DND-41 (cell line): Measurements from ENCODE around the gene NRXN3.

Source experiments
- ATAC-seq: fragments of 200-7000 bp; cut with Tn5 transposase; 3 replicates; pipeline ENCODE4 v1.9.1; 2021; ENCODE audit warnings: low read depth; ENCODE audit not compliant: insufficient read depth
- DNase-seq: peaks from one replicate; pipeline ENCODE4 v3.0.0-alpha.2; 2020
- H2AFZ ChIP-seq: 2 replicates; pipeline ENCODE4 v1.6.0; 2012; ENCODE audit warnings: low read depth, low read length
- H3K27ac ChIP-seq: 2 replicates; pipeline ENCODE4 v1.5.1; 2012; ENCODE audit warnings: low read length, inconsistent platforms
- H3K27me3 ChIP-seq: fragments of 200-600 bp; sonication (generic); 2 replicates; pipeline ENCODE4 v1.6.0; 2012; ENCODE audit warnings: low read length, mild to moderate bottlenecking, inconsistent platforms; ENCODE audit not compliant: insufficient read depth, poor library complexity
- H3K36me3 ChIP-seq: 2 replicates; pipeline ENCODE4 v1.5.1; 2012; ENCODE audit warnings: low read length, inconsistent platforms; ENCODE audit not compliant: insufficient read depth
- H3K4me1 ChIP-seq: 2 replicates; pipeline ENCODE4 v1.5.1; 2012; ENCODE audit warnings: mild to moderate bottlenecking, low read length; ENCODE audit not compliant: insufficient read depth
- H3K4me2 ChIP-seq: 2 replicates; pipeline ENCODE4 v1.6.0; 2012; ENCODE audit warnings: mild to moderate bottlenecking, moderate library complexity, low read length, inconsistent platforms; ENCODE audit not compliant: insufficient read depth
- H3K4me3 ChIP-seq, 2 experiments: fragments of 200-600 bp in 1 of 2; shearing (Covaris generic) in 1 of 2; 2 replicates each; pipeline ENCODE4 v1.5.1; 2012 to 2016; ENCODE audit warnings: inconsistent platforms in 2 of 2, low read length in 2 of 2, mild to moderate bottlenecking in 2 of 2, low read depth in 1 of 2, moderate library complexity in 1 of 2
- H3K79me2 ChIP-seq: 2 replicates; pipeline ENCODE4 v1.6.0; 2012; ENCODE audit warnings: low read length, inconsistent platforms; ENCODE audit not compliant: insufficient read depth
- H3K9ac ChIP-seq: 2 replicates; pipeline ENCODE4 v1.6.0; 2012; ENCODE audit warnings: low read depth, mild to moderate bottlenecking, inconsistent platforms, low read length, moderate library complexity
- H3K9me3 ChIP-seq: 2 replicates; pipeline ENCODE4 v1.5.1; 2012; ENCODE audit warnings: low read length, moderate library complexity, mild to moderate bottlenecking, inconsistent platforms; ENCODE audit not compliant: insufficient read depth, severe bottlenecking
- H4K20me1 ChIP-seq: 2 replicates; pipeline ENCODE4 v1.6.0; 2012; ENCODE audit warnings: low read length; ENCODE audit not compliant: insufficient read depth
- EZH2 ChIP-seq: IDR thresholded peaks from 3 replicates; pipeline ENCODE4 v1.6.1; 2012; ENCODE audit warnings: borderline replicate concordance, low read depth, mild to moderate bottlenecking, moderate library complexity, low read length, inconsistent platforms; ENCODE audit not compliant: severe bottlenecking
- TF ChIP-seq, protein P1 (sequence below): IDR thresholded peaks from 2 replicates; pipeline ENCODE4 v1.5.1; 2012; ENCODE audit warnings: borderline replicate concordance, low read length, moderate library complexity, mild to moderate bottlenecking; ENCODE audit not compliant: poor library complexity, severe bottlenecking; ENCODE audit errors: extremely low read depth

NRXN3 gene

DNA sequence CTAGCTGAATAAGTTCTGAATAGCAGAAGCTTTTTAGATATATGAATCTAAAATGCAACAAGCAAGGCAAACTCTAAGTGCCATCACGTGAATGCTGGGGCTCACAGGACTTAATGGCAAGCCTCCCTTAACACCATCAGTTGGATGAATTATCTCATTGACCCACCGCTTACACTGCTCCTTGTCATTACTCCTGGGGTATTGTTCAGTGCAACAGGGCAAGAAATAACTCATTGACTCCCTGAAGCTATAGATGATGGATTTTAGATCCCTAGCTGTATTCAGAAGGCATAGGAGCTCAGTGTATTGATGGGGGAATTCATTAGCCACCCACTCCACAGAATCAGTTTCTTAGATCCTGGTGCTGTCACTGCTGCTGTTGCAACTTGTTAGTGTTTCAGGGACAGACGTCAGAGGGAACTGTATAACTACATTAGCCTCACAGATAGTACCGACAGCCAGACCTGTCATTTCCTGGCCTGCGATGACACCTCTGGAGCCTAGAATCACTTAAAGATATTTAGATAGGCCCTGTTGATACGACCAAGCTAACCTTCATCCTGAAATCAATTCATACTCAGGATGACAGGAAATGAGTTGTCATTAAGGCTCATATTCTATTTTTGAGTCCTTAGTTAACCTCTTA is 1305.8 kb downstream of the NRXN3 start:
- Histone ChIP-seq H3K36me3 (no peaks in the 10 kb centered on the region), H3K4me2 (no peak overlapping the region), H4K20me1 (no peaks in the 10 kb centered on the region), H3K4me1 (no peaks in the 10 kb centered on the region), H3K9me3 (no peaks in the 10 kb centered on the region), H3K79me2 (no peaks in the 10 kb centered on the region), H2AFZ (no peak overlapping the region), H3K9ac (no peak overlapping the region), H3K27me3 (peaks cover 3% of the 10 kb centered on the region), H3K4me3 (no peak overlapping the region), H3K27ac (no peak overlapping the region)
- ATAC-seq (no peak), DNase-seq (no peak)
- no peak for TF ChIP-seq EZH2
- TF ChIP-seq, protein P1, sequence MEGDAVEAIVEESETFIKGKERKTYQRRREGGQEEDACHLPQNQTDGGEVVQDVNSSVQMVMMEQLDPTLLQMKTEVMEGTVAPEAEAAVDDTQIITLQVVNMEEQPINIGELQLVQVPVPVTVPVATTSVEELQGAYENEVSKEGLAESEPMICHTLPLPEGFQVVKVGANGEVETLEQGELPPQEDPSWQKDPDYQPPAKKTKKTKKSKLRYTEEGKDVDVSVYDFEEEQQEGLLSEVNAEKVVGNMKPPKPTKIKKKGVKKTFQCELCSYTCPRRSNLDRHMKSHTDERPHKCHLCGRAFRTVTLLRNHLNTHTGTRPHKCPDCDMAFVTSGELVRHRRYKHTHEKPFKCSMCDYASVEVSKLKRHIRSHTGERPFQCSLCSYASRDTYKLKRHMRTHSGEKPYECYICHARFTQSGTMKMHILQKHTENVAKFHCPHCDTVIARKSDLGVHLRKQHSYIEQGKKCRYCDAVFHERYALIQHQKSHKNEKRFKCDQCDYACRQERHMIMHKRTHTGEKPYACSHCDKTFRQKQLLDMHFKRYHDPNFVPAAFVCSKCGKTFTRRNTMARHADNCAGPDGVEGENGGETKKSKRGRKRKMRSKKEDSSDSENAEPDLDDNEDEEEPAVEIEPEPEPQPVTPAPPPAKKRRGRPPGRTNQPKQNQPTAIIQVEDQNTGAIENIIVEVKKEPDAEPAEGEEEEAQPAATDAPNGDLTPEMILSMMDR: no peak

GRCh38 chr14:79476552-79476951 is 1306.4 kb downstream of the NRXN3 start:
- Histone ChIP-seq H2AFZ (no peak overlapping the region), H3K4me1 (no peaks in the 10 kb centered on the region), H3K9ac (no peak overlapping the region), H3K27me3 (peaks cover 3% of the 10 kb centered on the region), H3K27ac (no peak overlapping the region), H4K20me1 (no peaks in the 10 kb centered on the region), H3K4me2 (no peak overlapping the region), H3K4me3 (no peak overlapping the region), H3K36me3 (no peaks in the 10 kb centered on the region), H3K79me2 (no peaks in the 10 kb centered on the region), H3K9me3 (no peaks in the 10 kb centered on the region)
- TF ChIP-seq EZH2: no peak
- TF ChIP-seq, protein P1: no peak
- ATAC-seq (no peak), DNase-seq (no peak)

DNA sequence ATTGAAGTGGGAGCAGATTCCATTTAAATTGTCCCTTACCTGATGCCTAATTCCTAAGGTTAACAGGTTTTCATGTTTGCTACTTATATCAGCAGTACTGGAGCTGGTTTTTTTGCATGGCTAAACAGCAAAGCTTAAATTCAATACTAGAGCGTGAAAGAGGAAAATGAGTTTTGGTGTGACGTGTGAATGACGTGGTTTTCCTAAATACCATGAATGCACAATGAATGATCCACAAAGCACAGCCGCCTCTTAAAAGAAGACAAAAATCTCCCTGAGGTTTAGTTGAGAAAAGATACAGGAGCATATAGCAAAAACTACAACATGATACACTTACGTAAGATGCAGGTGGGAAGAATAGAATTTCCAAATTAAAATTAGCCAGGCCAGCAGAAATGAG is 1310.0 kb downstream of the NRXN3 start:
- Histone ChIP-seq H3K36me3 (no peaks in the 10 kb centered on the region), H3K79me2 (no peaks in the 10 kb centered on the region), H3K27ac (no peak overlapping the region), H3K4me3 (no peak overlapping the region), H3K9ac (no peak overlapping the region), H4K20me1 (no peaks in the 10 kb centered on the region), H3K4me1 (no peaks in the 10 kb centered on the region), H3K9me3 (no peaks in the 10 kb centered on the region), H3K4me2 (no peak overlapping the region), H2AFZ (no peak overlapping the region), H3K27me3 (no peaks in the 10 kb centered on the region)
- no peak for ATAC-seq
- no peak for DNase-seq
- no peak for TF ChIP-seq EZH2
- TF ChIP-seq, protein P1: no peak

GRCh38 chr14:79482825-79483224 is 1312.7 kb downstream of the NRXN3 start:
- H2AFZ ChIP-seq: no peak overlapping the region
- TF ChIP-seq, protein P1: no peak
- no peak for TF ChIP-seq EZH2
- H4K20me1 ChIP-seq: no peaks in the 10 kb centered on the region
- no peak overlapping the region for H3K4me3 ChIP-seq
- DNase-seq (no peak), ATAC-seq (no peak)
- no peak overlapping the region for H3K4me2 ChIP-seq
- no peaks in the 10 kb centered on the region for H3K27me3 ChIP-seq
- H3K9me3 ChIP-seq: no peaks in the 10 kb centered on the region
- H3K9ac ChIP-seq: no peak overlapping the region
- no peaks in the 10 kb centered on the region for H3K4me1 ChIP-seq
- no peak overlapping the region for H3K27ac ChIP-seq
- H3K79me2 ChIP-seq: no peaks in the 10 kb centered on the region
- H3K36me3 ChIP-seq: no peaks in the 10 kb centered on the region
